HS-5 (cell line): ENCODE results near the gene CYP1A2.

Source experiments
- DNase-seq: peaks from one replicate; pipeline ENCODE4 v3.0.0-alpha.2; 2012; ENCODE audit warnings: low read depth

The CYP1A2 gene

GRCh38 chr15:74742422-74742821 is 6.2 kb upstream of the CYP1A2 start:
- DNase-seq = no peak

GRCh38 chr15:74746389-74746788 is 2.3 kb upstream of the CYP1A2 start:
- DNase-seq = no peak

- DNase-seq = no peak
Observed at GRCh38 chr15:74749832-74750231, 1.2 kb downstream of the CYP1A2 start.

- no peak for DNase-seq
Observed at GRCh38 chr15:74750751-74751150, 2.1 kb downstream of the CYP1A2 start.

GRCh38 chr15:74752011-74752410 is 3.4 kb downstream of the CYP1A2 start:
- no peak for DNase-seq

GRCh38 chr15:74752531-74752930 is 3.9 kb downstream of the CYP1A2 start:
- peak; percentile 25 for DNase-seq

- no peak for DNase-seq
Observed at GRCh38 chr15:74754593-74755215, 6.1 kb downstream of the CYP1A2 start.

- DNase-seq = no peak
Observed at GRCh38 chr15:74758736-74759135, 10.1 kb downstream of the CYP1A2 start.

- no peak for DNase-seq
Observed at GRCh38 chr15:74762791-74763150, 14.1 kb downstream of the CYP1A2 start.

GRCh38 chr15:74763416-74763815 is 14.8 kb downstream of the CYP1A2 start:
- DNase-seq = no peak

GRCh38 chr15:74767167-74768098 is 18.8 kb downstream of the CYP1A2 start:
- DNase-seq = no peak

GRCh38 chr15:74768099-74768770 is 19.6 kb downstream of the CYP1A2 start:
- DNase-seq = no peak

- no peak for DNase-seq
Observed at GRCh38 chr15:74768771-74769342, 20.2 kb downstream of the CYP1A2 start.

- DNase-seq = no peak
Observed at GRCh38 chr15:74769463-74770025, 20.9 kb downstream of the CYP1A2 start.

- DNase-seq = no peak
Observed at GRCh38 chr15:74770211-74770903, 21.7 kb downstream of the CYP1A2 start.

GRCh38 chr15:74773329-74773728 is 24.7 kb downstream of the CYP1A2 start:
- no peak for DNase-seq

GRCh38 chr15:74773731-74774252 is 25.1 kb downstream of the CYP1A2 start:
- DNase-seq = no peak

GRCh38 chr15:74775132-74775562 is 26.5 kb downstream of the CYP1A2 start:
- DNase-seq = no peak

- no peak for DNase-seq
Observed at GRCh38 chr15:74775894-74776293, 27.2 kb downstream of the CYP1A2 start.

GRCh38 chr15:74776821-74777768 is 28.4 kb downstream of the CYP1A2 start:
- DNase-seq = no peak
